ENCODE measurements around the gene GJA5. TPM values are rescaled to one million over a fixed set of nuclear protein-coding genes. Genes with fewer than 3 reads are reported as not detected.

Gene GJA5
- total RNA-seq, 1 donor = not detected

GRCh38 chr1:147723691-147724323 is 36.6 kb downstream of the GJA5 start:
- DNase-seq (ENCODE audit: low read depth) = peak; percentile 49
- H3K4me3 ChIP-seq (ENCODE audit: low read depth, low read length) = no peak overlapping the region
- peak; percentile 58 for TF ChIP-seq CTCF (IDR thresholded peaks at IDR 0.05; ENCODE audit: insufficient read depth, low read length)

- TF ChIP-seq CTCF (IDR thresholded peaks at IDR 0.05; ENCODE audit: insufficient read depth, low read length) = no peak
- H3K4me3 ChIP-seq (ENCODE audit: low read depth, low read length) = no peak overlapping the region
- DNase-seq (ENCODE audit: low read depth) = no peak
These were observed 38.3 kb downstream of the GJA5 start for GRCh38 chr1:147722124-147722523.

- no peak for TF ChIP-seq CTCF (IDR thresholded peaks at IDR 0.05; ENCODE audit: insufficient read depth, low read length)
- no peak for DNase-seq (ENCODE audit: low read depth)
- H3K4me3 ChIP-seq (ENCODE audit: low read depth, low read length) = no peak overlapping the region
These were observed 38.7 kb downstream of the GJA5 start for GRCh38 chr1:147721716-147722115.

GRCh38 chr1:147720557-147720956 is 39.8 kb downstream of the GJA5 start:
- no peak overlapping the region for H3K4me3 ChIP-seq (ENCODE audit: low read depth, low read length)
- TF ChIP-seq CTCF (IDR thresholded peaks at IDR 0.05; ENCODE audit: insufficient read depth, low read length) = no peak
- no peak for DNase-seq (ENCODE audit: low read depth)

- H3K4me3 ChIP-seq (ENCODE audit: low read depth, low read length) = no peak overlapping the region
- no peak for DNase-seq (ENCODE audit: low read depth)
- TF ChIP-seq CTCF (IDR thresholded peaks at IDR 0.05; ENCODE audit: insufficient read depth, low read length) = no peak
These were observed 40.6 kb downstream of the GJA5 start for GRCh38 chr1:147719711-147720225.

GRCh38 chr1:147719029-147719698 is 41.2 kb downstream of the GJA5 start:
- TF ChIP-seq CTCF (IDR thresholded peaks at IDR 0.05; ENCODE audit: insufficient read depth, low read length) = no peak
- no peak for DNase-seq (ENCODE audit: low read depth)
- H3K4me3 ChIP-seq (ENCODE audit: low read depth, low read length) = no peak overlapping the region
